Daoy (cell line): ENCODE measurements around the gene CHST6. TPM values are rescaled to one million over a fixed set of nuclear protein-coding genes. Genes with fewer than 3 reads are reported as not detected.
A peak's percentile ranks its signal among the peaks of the same experiment; 100 is the strongest.
"Not testable (repeated sequence)": the region's sequence is repeated elsewhere in the genome, so short reads cannot be mapped to it uniquely, and the experiment has no call there.

ENCODE experiments used
- DNase-seq: peaks from one replicate; pipeline ENCODE4 v3.0.0-alpha.2; 2015; ENCODE audit warnings: low read depth
- total RNA-seq: library from RNA; depleted of rRNA; stranded (reverse); fragments of >200 nt; shearing (Covaris generic); gene quantifications from 2 replicates; pipeline ENCODE4 v1.2.3, GENCODE V29; 2014; rRNA removed

Gene CHST6
- total RNA-seq, 1 experiment from 2014 or later, result 0.51 TPM

DNA sequence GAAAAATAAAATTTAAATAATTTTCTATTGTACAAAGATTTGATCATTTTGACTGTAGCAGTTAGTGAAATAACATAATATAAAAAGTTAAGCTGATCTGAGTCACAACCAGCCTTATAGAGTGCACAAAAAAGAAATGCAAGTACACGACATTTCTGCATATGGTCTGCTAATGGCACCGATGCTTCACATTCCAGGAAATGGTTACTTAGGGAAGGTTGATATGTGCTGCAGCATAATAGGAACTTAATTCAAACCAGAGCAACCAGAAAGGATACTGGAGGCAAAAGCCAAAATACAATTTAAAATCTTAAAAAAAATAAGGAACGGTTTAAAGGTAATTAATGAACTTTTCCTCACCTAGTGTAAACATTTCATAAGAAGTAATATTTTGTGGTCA lies 51.9 kb downstream of the CHST6 start:
- DNase-seq, result no peak

DNA sequence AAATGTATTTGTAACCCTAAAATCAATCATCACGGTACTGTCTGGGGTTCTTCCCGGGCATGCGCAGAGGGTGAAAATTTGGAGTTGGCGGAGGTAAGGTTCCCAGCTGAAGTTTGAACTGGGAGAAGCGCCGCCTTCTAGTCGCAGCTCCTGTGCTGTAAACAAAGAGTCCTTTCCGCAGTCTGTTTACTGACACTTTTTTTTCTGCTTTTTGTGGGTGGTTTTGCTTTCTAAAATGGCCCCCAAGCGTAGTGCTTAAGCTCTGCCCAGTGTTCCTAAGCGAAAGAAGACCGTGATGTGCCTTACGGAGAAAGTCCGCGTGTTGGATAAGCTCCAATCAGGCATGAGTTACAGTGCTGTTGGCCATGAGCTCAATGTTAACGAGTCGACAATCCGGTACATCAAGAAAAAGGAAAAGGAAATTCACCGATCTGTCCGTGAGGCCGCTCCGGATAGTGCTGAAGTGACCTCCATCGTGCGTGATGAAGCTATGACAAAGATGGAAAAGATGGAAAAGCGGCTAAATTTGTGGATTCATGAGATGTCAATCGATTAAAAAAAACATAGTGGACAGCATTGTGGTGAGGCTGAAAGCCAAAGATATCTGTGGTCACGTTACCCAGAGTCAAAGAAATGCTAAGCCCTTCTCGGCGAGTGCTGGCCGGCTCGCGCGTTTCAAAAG lies 61.4 kb downstream of the CHST6 start:
- peak; percentile 85 for DNase-seq

GRCh38 chr16:75432828-75433731 lies 62.2 kb downstream of the CHST6 start, which contains the start of gene CFDP1:
Gene CFDP1, minus strand, starts transcription at chr16:75433503. Its CDS starts 151 bp downstream, at chr16:75433352.
- peak; percentile 95 for DNase-seq

DNA sequence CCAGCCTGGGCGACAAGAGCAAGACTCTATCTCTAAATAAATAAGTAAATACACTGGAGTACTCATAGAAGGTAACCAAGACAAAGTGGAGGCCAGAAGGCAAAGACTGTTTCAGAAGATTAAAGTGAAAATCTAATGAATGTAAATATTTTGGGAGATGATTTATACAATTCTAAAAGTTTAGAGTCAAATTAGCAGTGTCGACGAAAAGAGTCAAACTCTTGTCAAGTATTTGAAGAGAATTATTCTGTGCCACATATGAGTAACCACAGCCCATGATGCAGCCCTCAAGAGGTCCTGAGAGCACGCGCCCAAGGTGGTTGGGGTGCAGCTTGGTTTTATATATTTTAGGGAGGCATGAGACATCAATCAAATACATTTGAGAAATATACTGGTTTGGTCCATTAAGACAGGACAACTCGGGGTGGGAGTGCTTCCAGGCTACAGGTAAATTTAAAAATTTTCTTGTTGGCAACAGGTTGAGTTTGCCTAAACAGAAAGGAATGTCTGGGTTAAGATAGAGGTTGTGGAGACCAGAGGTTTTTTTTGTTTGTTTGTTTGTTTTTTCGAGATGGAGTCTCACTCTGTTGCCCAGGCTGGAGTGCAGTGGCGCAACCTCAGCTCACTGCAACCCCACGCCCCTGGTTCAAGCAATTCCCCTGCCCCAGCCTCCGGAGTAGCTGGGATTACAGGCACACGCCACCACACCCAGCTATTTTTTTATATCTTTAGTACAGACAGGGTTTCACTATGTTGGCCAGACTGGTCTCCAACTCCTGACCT lies 65.4 kb downstream of the CHST6 start:
- no peak for DNase-seq

DNA sequence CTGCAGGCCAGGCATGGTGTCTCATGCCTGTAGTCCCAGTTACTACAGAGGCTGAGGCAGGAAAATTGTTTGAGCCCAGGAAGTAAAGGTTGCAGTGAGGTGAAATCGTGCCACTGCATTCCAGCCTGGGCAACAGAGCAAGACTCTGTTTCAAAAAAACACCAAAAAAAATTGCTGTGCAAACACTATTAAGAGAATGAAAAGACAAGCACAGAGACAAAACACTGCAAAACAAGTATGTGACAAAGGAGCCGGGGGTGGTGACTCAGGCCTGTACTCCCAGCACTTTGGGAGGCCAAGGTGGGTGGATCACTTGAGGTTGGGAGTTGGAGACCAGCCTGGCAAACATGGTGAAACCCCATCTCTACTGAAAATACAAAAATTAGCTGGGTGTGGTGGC lies 68.7 kb downstream of the CHST6 start:
- DNase-seq, result peak; percentile 18

DNA sequence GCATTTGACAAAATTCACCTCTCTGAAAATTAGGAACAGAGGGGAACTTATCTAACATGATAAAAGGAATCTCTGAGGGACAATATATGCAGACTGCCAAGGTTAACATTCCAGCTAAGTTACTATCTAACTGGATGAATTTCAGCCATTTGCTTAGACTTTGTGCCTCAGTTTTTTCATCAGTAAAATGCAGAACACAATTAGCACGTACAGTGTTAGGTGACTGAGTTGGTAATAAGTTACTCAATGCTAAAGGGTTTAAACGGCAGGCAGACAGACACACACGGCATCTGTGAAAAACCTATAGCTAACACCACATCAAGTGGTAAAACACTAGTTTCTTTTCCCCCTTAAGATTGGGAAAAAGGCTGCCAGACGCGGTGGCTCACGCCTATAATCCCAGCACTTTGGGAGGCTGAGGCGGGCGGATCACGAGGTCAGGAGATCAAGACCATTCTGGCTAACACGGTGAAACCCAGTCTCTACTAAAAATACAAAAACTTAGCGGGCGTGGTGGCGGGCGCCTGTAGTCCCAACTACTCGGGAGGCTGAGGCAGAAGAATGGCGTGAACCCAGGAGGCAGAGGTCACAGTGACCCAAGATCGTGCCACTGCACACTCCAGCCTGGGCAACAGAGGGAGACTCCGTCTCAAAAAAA lies 71.0 kb downstream of the CHST6 start:
- not testable (repeated sequence) for DNase-seq

- no peak for DNase-seq
Measured at GRCh38 chr16:75423723-75424104, 71.5 kb downstream of the CHST6 start.

Other genes with a start within 250 kb of the CHST6 start
- 39.1 and 43.3 TPM in 2 replicates for gene BCAR1, start 243.8 kb downstream of the CHST6 start, total RNA-seq
- 40.6 and 41.9 TPM in 2 replicates for gene CFDP1, start 61.9 kb downstream of the CHST6 start, total RNA-seq
- 13.1 and 29.1 TPM in 2 replicates for gene TMEM170A, start 30.8 kb downstream of the CHST6 start, total RNA-seq
- gene CHST5, start 40.7 kb upstream of the CHST6 start, total RNA-seq, result 0.30 TPM in 1 of 2 replicates, not detected in the other
- 7.6 and 7.7 TPM in 2 replicates for gene TMEM231, start 60.8 kb upstream of the CHST6 start, total RNA-seq
- gene GABARAPL2, start 70.9 kb upstream of the CHST6 start, total RNA-seq, result 15.5 and 26.6 TPM in 2 replicates
- gene ADAT1, start 127.8 kb upstream of the CHST6 start, total RNA-seq, result 65.3 and 72.7 TPM in 2 replicates
- gene KARS1, start 152.2 kb upstream of the CHST6 start, total RNA-seq, result 198 and 234 TPM in 2 replicates
- gene TERF2IP, start 152.3 kb upstream of the CHST6 start, total RNA-seq, result 60.2 and 70.8 TPM in 2 replicates
- not detected in 2 replicates for gene CPHXL2, start 181.6 kb upstream of the CHST6 start, total RNA-seq
- not detected in 2 replicates for gene DUXB, start 206.0 kb upstream of the CHST6 start, total RNA-seq
- not detected in 2 replicates for gene CPHXL, start 231.0 kb upstream of the CHST6 start, total RNA-seq